ENCODE data around the gene AGFG2.

- TF ChIP-seq CTCF (conservative IDR thresholded peaks at IDR 0.05; ENCODE audit: low read depth, low read length) (no peak), EZH2 (IDR thresholded peaks at IDR 0.05; ENCODE audit: borderline replicate concordance, low read depth, low read length, poor library complexity, severe bottlenecking) (no peak)
Measured at GRCh38 chr7:100492738-100493475, 46.1 kb upstream of the AGFG2 start.

Measured in A673 (cell line).